Kidney (tissue), 14 donors: ENCODE data around the gene NDEL1. TPM values are rescaled to one million over a fixed set of nuclear protein-coding genes. Genes with fewer than 3 reads are reported as not detected.

Experiments
- DNase-seq, 5 donors: peaks; one replicate each; pipeline ENCODE4 v3.0.0-alpha.2; 2013 to 2020
- FAIRE-seq: peaks from 2 replicates; lab custom pipeline; 2012; peaks lifted over from hg19 to GRCh38; lab: Jason Lieb, UNC
- H3K27ac ChIP-seq, 2 donors: one replicate each; pipeline ENCODE4 v1.7.0; 2013; ENCODE audit warnings: low read depth in 2 of 2, low read length in 2 of 2, inconsistent platforms in 1 of 2
- H3K27me3 ChIP-seq: one replicate; pipeline ENCODE4 v1.7.1; 2013; ENCODE audit warnings: low read length, inconsistent platforms; ENCODE audit not compliant: control insufficient read depth, insufficient read depth
- H3K36me3 ChIP-seq, 3 donors: one replicate each; pipeline versions ENCODE4 v1.7.0 to v1.7.1; 2013; ENCODE audit warnings: low read length in 3 of 3, control low read depth in 1 of 3, inconsistent platforms in 1 of 3; ENCODE audit not compliant: insufficient read depth in 3 of 3, control insufficient read depth in 2 of 3
- H3K4me1 ChIP-seq, 3 donors: one replicate each; pipeline versions ENCODE4 v1.7.0 to v1.7.1; 2013; ENCODE audit warnings: low read length in 3 of 3, inconsistent platforms in 1 of 3, low read depth in 1 of 3; ENCODE audit not compliant: control insufficient read depth in 2 of 3, insufficient read depth in 2 of 3
- H3K4me3 ChIP-seq, 3 donors: one replicate each; pipeline versions ENCODE4 v1.7.0 to v1.8.1; 2013; ENCODE audit warnings: low read length in 3 of 3, control low read depth in 1 of 3, inconsistent platforms in 1 of 3
- H3K9ac ChIP-seq, 3 donors: one replicate each; pipeline versions ENCODE4 v1.7.0 to v1.7.1; 2013; ENCODE audit warnings: low read length in 3 of 3, control low read depth in 1 of 3, inconsistent platforms in 1 of 3
- H3K9me3 ChIP-seq, 3 donors: one replicate each; pipeline versions ENCODE4 v1.7.0 to v1.7.1; 2013; ENCODE audit warnings: low read length in 3 of 3, control low read depth in 1 of 3, inconsistent platforms in 1 of 3; ENCODE audit not compliant: control insufficient read depth in 2 of 3, insufficient read depth in 1 of 3
- intact Hi-C: fragments of 100-400 bp; cut with DNase I; formaldehyde crosslinking; loops from one replicate; pipeline ENCODE4 v1.11.1; 2022
- polyA plus RNA-seq: library from polyadenylated mRNA; stranded (reverse); fragments of 350-450 nt; fragmentation: Illumina TruSeq; extraction: RNeasy Lipid Tissue Mini Kit (QIAGEN cat#74804); gene quantifications from one replicate; pipeline ENCODE4 v1.2.3, GENCODE V29; 2014; ENCODE audit warnings: low read depth, low replicate concordance; ENCODE audit not compliant: insufficient read depth
- total RNA-seq: library from RNA; stranded (reverse); fragmentation: NEBNext Ultra II Directional; extraction: Animal tissue kit (Norgen Biotek cat#: 25700); gene quantifications from one replicate; pipeline ENCODE4 v1.2.1, GENCODE V29; 2021
- TF ChIP-seq, protein P1 (sequence below): IDR thresholded peaks from 3 replicates; pipeline ENCODE4 v1.5.1; 2012; ENCODE audit warnings: mild to moderate bottlenecking, moderate library complexity, borderline replicate concordance; ENCODE audit not compliant: insufficient read depth; ENCODE audit errors: extremely low read depth
- donor health status: control.
- donor health status: control.
- donor health status: control.
- donor health status: control.
- donor health status: control.
- donor health status: DM: yes; HTN: yes; CAD: no.
- donor health status: Normal renal cell carcinoma (clear cell type).

Gene NDEL1
- total and polyA plus RNA-seq, 2 donors from 2014 or later: 17.9 to 66.1 TPM

- no peaks in the 10 kb centered on the region for H3K9me3 ChIP-seq
- no peak overlapping the region for H3K4me3 ChIP-seq
- H3K27ac ChIP-seq: no peak overlapping the region
- intact Hi-C loops: no loop called here
- no peak overlapping the region for H3K9ac ChIP-seq
- no peak for DNase-seq
- TF ChIP-seq, protein P1, sequence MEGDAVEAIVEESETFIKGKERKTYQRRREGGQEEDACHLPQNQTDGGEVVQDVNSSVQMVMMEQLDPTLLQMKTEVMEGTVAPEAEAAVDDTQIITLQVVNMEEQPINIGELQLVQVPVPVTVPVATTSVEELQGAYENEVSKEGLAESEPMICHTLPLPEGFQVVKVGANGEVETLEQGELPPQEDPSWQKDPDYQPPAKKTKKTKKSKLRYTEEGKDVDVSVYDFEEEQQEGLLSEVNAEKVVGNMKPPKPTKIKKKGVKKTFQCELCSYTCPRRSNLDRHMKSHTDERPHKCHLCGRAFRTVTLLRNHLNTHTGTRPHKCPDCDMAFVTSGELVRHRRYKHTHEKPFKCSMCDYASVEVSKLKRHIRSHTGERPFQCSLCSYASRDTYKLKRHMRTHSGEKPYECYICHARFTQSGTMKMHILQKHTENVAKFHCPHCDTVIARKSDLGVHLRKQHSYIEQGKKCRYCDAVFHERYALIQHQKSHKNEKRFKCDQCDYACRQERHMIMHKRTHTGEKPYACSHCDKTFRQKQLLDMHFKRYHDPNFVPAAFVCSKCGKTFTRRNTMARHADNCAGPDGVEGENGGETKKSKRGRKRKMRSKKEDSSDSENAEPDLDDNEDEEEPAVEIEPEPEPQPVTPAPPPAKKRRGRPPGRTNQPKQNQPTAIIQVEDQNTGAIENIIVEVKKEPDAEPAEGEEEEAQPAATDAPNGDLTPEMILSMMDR: no peak
- peaks cover 0 to 10% (median 3%) of the 10 kb centered on the region in 3 donors for H3K4me1 ChIP-seq
- no peaks in the 10 kb centered on the region for H3K27me3 ChIP-seq
- FAIRE-seq: no peak
- H3K36me3 ChIP-seq: peaks cover 2 to 51% (median 27%) of the 10 kb centered on the region in 3 donors
These were observed 27.4 kb downstream of the NDEL1 start for GRCh38 chr17:8463099-8463498.

GRCh38 chr17:8464941-8465340 is 29.3 kb downstream of the NDEL1 start:
- intact Hi-C loops: no loop called here
- DNase-seq: no peak

GRCh38 chr17:8465356-8465755 is 29.7 kb downstream of the NDEL1 start:
- DNase-seq (no peak), FAIRE-seq (no peak)
- Histone ChIP-seq H3K4me3 (no peak overlapping the region), H3K36me3 (peaks cover 2 to 39% (median 21%) of the 10 kb centered on the region in 3 donors), H3K27me3 (no peaks in the 10 kb centered on the region), H3K4me1 (peaks cover 0 to 10% (median 8%) of the 10 kb centered on the region in 3 donors), H3K9me3 (no peaks in the 10 kb centered on the region), H3K9ac (no peak overlapping the region), H3K27ac (no peak overlapping the region)
- intact Hi-C loops: no loop called here
- TF ChIP-seq, protein P1: no peak

More at GRCh38 chr17:8464941-8465340, 29.3 kb downstream of the NDEL1 start:
- Histone ChIP-seq H3K27ac (no peak overlapping the region), H3K9me3 (no peaks in the 10 kb centered on the region), H3K4me3 (no peak overlapping the region), H3K36me3 (peaks cover 2 to 43% (median 24%) of the 10 kb centered on the region in 3 donors), H3K27me3 (no peaks in the 10 kb centered on the region), H3K4me1 (peaks cover 0 to 10% (median 3%) of the 10 kb centered on the region in 3 donors), H3K9ac (no peak overlapping the region)
- TF ChIP-seq, protein P1: no peak
- FAIRE-seq: no peak

DNA sequence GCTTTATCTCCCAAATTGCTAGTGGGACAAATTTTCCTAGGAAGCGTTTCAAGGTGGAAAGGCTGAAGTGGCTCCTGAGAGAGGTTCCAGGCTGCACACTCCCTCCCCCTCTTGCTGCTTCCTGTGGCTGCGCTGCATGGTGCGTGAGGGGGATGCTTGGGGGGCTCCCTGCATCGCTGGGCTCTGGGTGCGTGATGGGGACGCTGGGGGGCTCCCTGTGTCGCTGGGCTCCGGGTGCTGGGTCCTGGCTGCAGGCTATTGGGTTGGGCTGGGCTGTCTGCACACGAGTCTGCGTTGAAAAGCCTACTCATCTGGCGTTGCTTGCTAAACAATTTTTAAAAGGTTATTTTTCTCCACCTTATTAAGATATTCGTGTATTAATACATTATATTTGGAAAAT is 30.1 kb downstream of the NDEL1 start:
- FAIRE-seq (no peak), DNase-seq (no peak)
- no peak overlapping the region for H3K4me3 ChIP-seq
- no peak overlapping the region for H3K27ac ChIP-seq
- no peaks in the 10 kb centered on the region for H3K27me3 ChIP-seq
- TF ChIP-seq, protein P1: no peak
- peaks cover 2 to 36% (median 19%) of the 10 kb centered on the region in 3 donors for H3K36me3 ChIP-seq
- H3K4me1 ChIP-seq: peaks cover 0 to 11% (median 10%) of the 10 kb centered on the region in 3 donors
- H3K9me3 ChIP-seq: no peaks in the 10 kb centered on the region
- intact Hi-C loops: no loop called here
- H3K9ac ChIP-seq: no peak overlapping the region
